ENCODE results near the gene WDR7.

- TF ChIP-seq, protein P1, sequence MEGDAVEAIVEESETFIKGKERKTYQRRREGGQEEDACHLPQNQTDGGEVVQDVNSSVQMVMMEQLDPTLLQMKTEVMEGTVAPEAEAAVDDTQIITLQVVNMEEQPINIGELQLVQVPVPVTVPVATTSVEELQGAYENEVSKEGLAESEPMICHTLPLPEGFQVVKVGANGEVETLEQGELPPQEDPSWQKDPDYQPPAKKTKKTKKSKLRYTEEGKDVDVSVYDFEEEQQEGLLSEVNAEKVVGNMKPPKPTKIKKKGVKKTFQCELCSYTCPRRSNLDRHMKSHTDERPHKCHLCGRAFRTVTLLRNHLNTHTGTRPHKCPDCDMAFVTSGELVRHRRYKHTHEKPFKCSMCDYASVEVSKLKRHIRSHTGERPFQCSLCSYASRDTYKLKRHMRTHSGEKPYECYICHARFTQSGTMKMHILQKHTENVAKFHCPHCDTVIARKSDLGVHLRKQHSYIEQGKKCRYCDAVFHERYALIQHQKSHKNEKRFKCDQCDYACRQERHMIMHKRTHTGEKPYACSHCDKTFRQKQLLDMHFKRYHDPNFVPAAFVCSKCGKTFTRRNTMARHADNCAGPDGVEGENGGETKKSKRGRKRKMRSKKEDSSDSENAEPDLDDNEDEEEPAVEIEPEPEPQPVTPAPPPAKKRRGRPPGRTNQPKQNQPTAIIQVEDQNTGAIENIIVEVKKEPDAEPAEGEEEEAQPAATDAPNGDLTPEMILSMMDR (IDR thresholded peaks at IDR 0.05; ENCODE audit: low read length): no peak
- TF ChIP-seq EZH2 (IDR thresholded peaks at IDR 0.05; ENCODE audit: borderline replicate concordance, low read length): no peak
These were observed 89.5 kb downstream of the WDR7 start for GRCh38 chr18:56740645-56741044.

Measured in OCI-LY1 (cell line).